ENCODE data around the gene PPP1R16B. TPM values are rescaled to one million over a fixed set of nuclear protein-coding genes. Genes with fewer than 3 reads are reported as not detected.

PPP1R16B gene
- total and polyA plus RNA-seq, 2 of the 8 experiments (the other 6 are each of a cell fraction or from before 2014, with no cell fraction given) = 2.6 to 8.9 TPM

- peak; percentile 74 for TF ChIP-seq TAF7 (optimal IDR thresholded peaks at IDR 0.05; ENCODE audit: borderline replicate concordance, low read depth, low read length)
- peak; percentile 72 to 76; a peak in 3 of 4 replicates for TF ChIP-seq SIN3A (conservative IDR thresholded peaks at IDR 0.05 in 1 of 2, IDR thresholded peaks at IDR 0.05 in 1 of 2; ENCODE audit: low read depth in 1 of 2, low read length in 2 of 2)
- no peak for TF ChIP-seq BCL11A (IDR thresholded peaks at IDR 0.05; ENCODE audit: low read depth in 2 of 2, low read length in 2 of 2)
- no peak for TF ChIP-seq CBX5 (IDR thresholded peaks at IDR 0.05; ENCODE audit: low read depth, low read length)
- TF ChIP-seq HDAC6 (IDR thresholded peaks at IDR 0.05; ENCODE audit: low read depth, low read length) = no peak
- peak; percentile 87 for TF ChIP-seq E2F6 (IDR thresholded peaks at IDR 0.05)
- peak; percentile 63; the same call in 1 of the 2 replicates for TF ChIP-seq GTF2F1 (IDR thresholded peaks at IDR 0.05; ENCODE audit: borderline replicate concordance, low read depth, low read length)
- TF ChIP-seq SUZ12 (IDR thresholded peaks at IDR 0.05; ENCODE audit: low read length) = no peak
- peak; percentile 79; the same call in 1 of the 2 replicates for TF ChIP-seq KDM1A (IDR thresholded peaks at IDR 0.05; ENCODE audit: borderline replicate concordance, low read length)
- TF ChIP-seq CREB1 (IDR thresholded peaks at IDR 0.05) = peak; percentile 33; the same call in 1 of the 2 replicates
- no peak for TF ChIP-seq BRCA1 (IDR thresholded peaks at IDR 0.05; ENCODE audit: low read depth, low read length)
- no peak for TF ChIP-seq SP2 (IDR thresholded peaks at IDR 0.05; ENCODE audit: low read length)
- TF ChIP-seq KDM5A (IDR thresholded peaks at IDR 0.05; ENCODE audit: low read length) = peak; percentile 92
- TF ChIP-seq SRF (IDR thresholded peaks at IDR 0.05; ENCODE audit: low read depth, low read length) = no peak
- no peak for TF ChIP-seq TCF12 (IDR thresholded peaks at IDR 0.05; ENCODE audit: low read depth, low read length)
- TF ChIP-seq, protein P1, sequence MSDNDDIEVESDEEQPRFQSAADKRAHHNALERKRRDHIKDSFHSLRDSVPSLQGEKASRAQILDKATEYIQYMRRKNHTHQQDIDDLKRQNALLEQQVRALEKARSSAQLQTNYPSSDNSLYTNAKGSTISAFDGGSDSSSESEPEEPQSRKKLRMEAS (IDR thresholded peaks at IDR 0.05) = peak; percentile 94
- TF ChIP-seq EP300 (IDR thresholded peaks at IDR 0.05; ENCODE audit: borderline replicate concordance in 1 of 2, low read depth in 2 of 2, low read length in 2 of 2) = no peak
- peak; percentile 59; the same call in 1 of the 2 replicates for TF ChIP-seq SP1 (IDR thresholded peaks at IDR 0.05; ENCODE audit: low read depth, low read length)
- TF ChIP-seq JUND (IDR thresholded peaks at IDR 0.05; ENCODE audit: low read length) = no peak
- no peak for TF ChIP-seq MAFK (IDR thresholded peaks at IDR 0.05; ENCODE audit: low read depth, low read length)
- TF ChIP-seq SP4 (IDR thresholded peaks at IDR 0.05; ENCODE audit: low read length) = no peak; the same call in 1 of the 2 replicates
- no peak for TF ChIP-seq SAP30 (IDR thresholded peaks at IDR 0.05; ENCODE audit: insufficient read depth, insufficient replicate concordance, low read length)
Observed at GRCh38 chr20:38962044-38962927, 156.8 kb downstream of the PPP1R16B start, which contains the start of gene DHX35 (continued).
